GM18873 (cell line): ENCODE results near the gene TTYH3.
"Not testable (repeated sequence)": the region's sequence is repeated elsewhere in the genome, so short reads cannot be mapped to it uniquely, and the experiment has no call there.

ENCODE experiments used
- ATAC-seq: cut with Tn5 transposase; IDR thresholded peaks from one replicate; pipeline ENCODE4 v1.9.1; 2021; ENCODE audit warnings: mild to moderate bottlenecking, moderate library complexity, moderate number of reproducible peaks; ENCODE audit not compliant: unreplicated experiment, low FRiP score

TTYH3 gene

GRCh38 chr7:2631946-2632732 lies at the start of gene TTYH3:
TTYH3 (plus strand) TSS chr7:2631986; CDS start chr7:2632156, 170 bp downstream.
- peak; percentile 3 for ATAC-seq

GRCh38 chr7:2582006-2582735 lies 49.6 kb upstream of the TTYH3 start:
- ATAC-seq, result no peak

- no peak for ATAC-seq
Measured at GRCh38 chr7:2583798-2584580, 47.8 kb upstream of the TTYH3 start.

GRCh38 chr7:2585446-2585845 lies 46.3 kb upstream of the TTYH3 start:
- ATAC-seq, result no peak

- ATAC-seq, result no peak
Measured at GRCh38 chr7:2586326-2587020, 45.3 kb upstream of the TTYH3 start.

GRCh38 chr7:2587134-2587533 lies 44.7 kb upstream of the TTYH3 start:
- no peak for ATAC-seq

- ATAC-seq, result no peak
Measured at GRCh38 chr7:2587778-2588177, 44.0 kb upstream of the TTYH3 start.

- ATAC-seq, result no peak
Measured at GRCh38 chr7:2589341-2589740, 42.4 kb upstream of the TTYH3 start.

GRCh38 chr7:2589941-2590340 lies 41.8 kb upstream of the TTYH3 start:
- not testable (repeated sequence) for ATAC-seq

GRCh38 chr7:2592375-2592865 lies 39.4 kb upstream of the TTYH3 start:
- ATAC-seq, result no peak

- ATAC-seq, result no peak
Measured at GRCh38 chr7:2593036-2593727, 38.6 kb upstream of the TTYH3 start.

- no peak for ATAC-seq
Measured at GRCh38 chr7:2594599-2594998, 37.2 kb upstream of the TTYH3 start.

GRCh38 chr7:2595258-2595860 lies 36.4 kb upstream of the TTYH3 start:
- no peak for ATAC-seq

- ATAC-seq, result no peak
Measured at GRCh38 chr7:2596464-2597272, 35.1 kb upstream of the TTYH3 start.

- no peak for ATAC-seq
Measured at GRCh38 chr7:2597273-2597640, 34.5 kb upstream of the TTYH3 start.

GRCh38 chr7:2598154-2598823 lies 33.5 kb upstream of the TTYH3 start:
- no peak for ATAC-seq

- ATAC-seq, result no peak
Measured at GRCh38 chr7:2601065-2601464, 30.7 kb upstream of the TTYH3 start.

- ATAC-seq, result no peak
Measured at GRCh38 chr7:2601907-2602306, 29.9 kb upstream of the TTYH3 start.
